ENCODE measurements around the gene TCTA. TPM values are rescaled to one million over a fixed set of nuclear protein-coding genes. Genes with fewer than 3 reads are reported as not detected.

Gene TCTA
- total RNA-seq, 2 donors from 2014 or later: 22.0 to 23.4 TPM

DNA sequence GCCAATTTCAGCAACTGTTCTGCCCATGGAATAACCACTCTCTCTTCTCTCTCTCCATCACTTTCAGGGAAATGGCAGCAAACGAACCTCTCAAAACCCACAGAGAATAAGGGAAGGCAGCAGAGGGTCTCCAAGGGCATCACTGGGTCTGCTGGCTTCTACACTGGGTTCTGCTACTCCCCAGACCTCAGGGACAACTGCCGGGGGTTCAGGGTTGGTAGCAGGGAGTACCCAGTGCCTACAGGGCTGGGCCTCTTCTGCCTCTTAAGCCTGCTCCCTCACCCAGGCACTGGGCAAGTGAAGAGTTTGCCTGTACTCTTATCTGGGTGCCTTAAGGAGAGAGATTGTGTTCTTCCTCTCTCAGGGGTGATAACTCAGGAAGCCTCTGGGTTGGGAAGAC lies 2.5 kb downstream of the TCTA start:
- peak overlapping the region; percentile 10 to 14 for H3K4me3 Mint-ChIP-seq
- H3K36me3 Mint-ChIP-seq (ENCODE audit: insufficient read depth in 2 of 2): peaks cover 7 to 17% of the 10 kb centered on the region in 2 donors
- no peaks in the 10 kb centered on the region for H3K9me3 Mint-ChIP-seq
- H3K27me3 Mint-ChIP-seq (ENCODE audit: low read depth): no peaks in the 10 kb centered on the region
- ATAC-seq (replicated peaks in 1 of 2) (no peak), DNase-seq (no peak)
- peaks cover 70% of the 10 kb centered on the region for H3K4me1 Mint-ChIP-seq (ENCODE audit: low read depth)
- H3K27ac Mint-ChIP-seq: peak overlapping the region; percentile 74

DNA sequence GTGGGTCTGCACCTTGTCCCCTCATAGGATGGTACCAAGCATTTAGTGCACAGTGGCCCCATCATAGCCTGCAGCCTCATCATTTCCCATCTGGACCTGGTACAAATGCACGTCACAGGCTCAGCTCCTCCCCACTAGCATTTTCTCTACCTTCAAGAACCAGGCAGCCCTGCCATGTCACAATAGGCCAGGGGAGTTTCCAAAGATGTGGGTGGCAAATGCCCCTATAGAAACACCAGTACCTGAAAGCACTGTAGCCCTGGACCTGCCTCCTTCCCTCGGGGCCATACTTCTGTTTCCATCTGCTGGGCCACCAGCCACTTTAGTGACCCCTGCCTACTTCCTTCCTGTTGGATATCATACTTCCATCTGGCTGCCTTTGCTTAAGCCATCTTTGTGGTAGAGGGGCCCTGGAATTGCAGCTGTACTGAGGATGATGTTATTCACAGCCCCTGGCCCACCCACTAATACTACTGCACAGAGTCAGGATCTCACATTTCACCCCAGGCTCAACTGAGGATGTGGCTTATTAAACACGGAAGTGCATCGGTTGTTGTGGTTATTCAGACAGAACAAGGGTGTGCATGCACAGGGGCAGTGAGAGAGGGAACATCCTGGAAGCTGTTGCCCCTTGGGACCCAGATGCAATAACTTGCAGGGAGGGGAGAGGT lies 3.8 kb downstream of the TCTA start:
- DNase-seq: peak; percentile 79 to 81
- no peaks in the 10 kb centered on the region for H3K27me3 Mint-ChIP-seq (ENCODE audit: low read depth)
- peaks cover 7 to 11% of the 10 kb centered on the region in 2 donors for H3K36me3 Mint-ChIP-seq (ENCODE audit: insufficient read depth in 2 of 2)
- H3K9me3 Mint-ChIP-seq: no peaks in the 10 kb centered on the region
- peak; percentile 39 to 43 for ATAC-seq (replicated peaks in 1 of 2)
- H3K27ac Mint-ChIP-seq: peak overlapping the region; percentile 76
- peak overlapping the region; percentile 59 to 64 for H3K4me3 Mint-ChIP-seq
- H3K4me1 Mint-ChIP-seq (ENCODE audit: low read depth): peaks cover 73% of the 10 kb centered on the region

DNA sequence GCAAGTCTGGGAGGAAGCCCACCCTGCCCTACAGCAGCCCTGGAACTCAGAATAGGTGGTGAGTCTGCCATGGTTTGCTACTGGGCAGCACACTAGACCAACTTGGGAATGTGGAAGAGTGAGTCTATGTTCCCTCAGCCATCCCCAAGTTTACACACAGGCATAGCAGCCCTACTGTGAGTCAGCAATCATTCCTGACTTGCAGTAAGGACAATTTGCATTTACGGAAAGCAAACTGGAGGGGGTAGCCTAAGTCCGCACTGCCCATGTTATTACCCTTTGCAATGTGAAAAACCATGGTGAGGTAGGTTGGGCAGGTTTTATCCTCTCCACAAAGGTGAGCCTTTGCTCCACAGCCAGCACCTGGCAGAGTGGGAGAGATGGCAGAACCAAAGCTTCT lies 4.6 kb downstream of the TCTA start:
- H3K9me3 Mint-ChIP-seq: no peaks in the 10 kb centered on the region
- H3K4me3 Mint-ChIP-seq: peak overlapping the region; percentile 59 to 64
- DNase-seq: no peak
- no peak for ATAC-seq (replicated peaks in 1 of 2)
- H3K27me3 Mint-ChIP-seq (ENCODE audit: low read depth): no peaks in the 10 kb centered on the region
- H3K4me1 Mint-ChIP-seq (ENCODE audit: low read depth): peaks cover 81% of the 10 kb centered on the region
- peaks cover 7 to 11% of the 10 kb centered on the region in 2 donors for H3K36me3 Mint-ChIP-seq (ENCODE audit: insufficient read depth in 2 of 2)
- H3K27ac Mint-ChIP-seq: peak overlapping the region; percentile 76

DNA sequence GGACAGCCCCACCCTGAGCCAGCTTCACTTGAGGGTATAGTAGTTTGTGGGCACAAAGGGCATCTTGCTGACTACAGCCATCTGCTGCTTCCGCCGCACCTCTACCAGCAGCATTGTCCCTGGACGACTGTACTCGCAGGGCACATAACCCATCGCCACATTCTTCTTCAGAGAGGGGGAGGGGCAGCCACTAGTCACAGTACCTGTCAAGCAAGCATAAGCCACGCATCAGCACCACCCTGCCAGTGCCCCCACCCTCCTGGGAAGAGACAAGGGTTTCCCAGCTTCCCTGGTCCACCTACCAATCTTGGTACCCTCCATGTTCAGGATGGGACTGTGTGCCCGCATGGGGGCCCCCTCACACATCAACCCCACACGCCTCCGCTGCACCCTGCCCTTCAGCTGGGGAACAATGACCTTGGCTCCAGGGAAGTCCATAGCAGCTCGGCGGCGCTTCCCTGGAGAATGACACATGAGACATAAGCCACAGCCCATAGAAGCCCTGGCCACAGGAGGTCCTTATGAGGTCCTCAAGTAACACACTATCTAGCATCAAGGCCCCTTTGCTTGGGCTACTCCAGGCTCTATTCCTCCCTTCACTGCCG lies 5.4 kb downstream of the TCTA start:
- DNase-seq (no peak), ATAC-seq (replicated peaks in 1 of 2) (no peak)
- Mint-ChIP-seq H3K9me3 (no peaks in the 10 kb centered on the region), H3K36me3 (ENCODE audit: insufficient read depth in 2 of 2) (peaks cover 7 to 11% of the 10 kb centered on the region in 2 donors), H3K4me1 (ENCODE audit: low read depth) (peaks cover 87% of the 10 kb centered on the region), H3K27ac (no peak overlapping the region), H3K4me3 (peak overlapping the region in 1 of 2 donors; percentile 32), H3K27me3 (ENCODE audit: low read depth) (no peaks in the 10 kb centered on the region)

DNA sequence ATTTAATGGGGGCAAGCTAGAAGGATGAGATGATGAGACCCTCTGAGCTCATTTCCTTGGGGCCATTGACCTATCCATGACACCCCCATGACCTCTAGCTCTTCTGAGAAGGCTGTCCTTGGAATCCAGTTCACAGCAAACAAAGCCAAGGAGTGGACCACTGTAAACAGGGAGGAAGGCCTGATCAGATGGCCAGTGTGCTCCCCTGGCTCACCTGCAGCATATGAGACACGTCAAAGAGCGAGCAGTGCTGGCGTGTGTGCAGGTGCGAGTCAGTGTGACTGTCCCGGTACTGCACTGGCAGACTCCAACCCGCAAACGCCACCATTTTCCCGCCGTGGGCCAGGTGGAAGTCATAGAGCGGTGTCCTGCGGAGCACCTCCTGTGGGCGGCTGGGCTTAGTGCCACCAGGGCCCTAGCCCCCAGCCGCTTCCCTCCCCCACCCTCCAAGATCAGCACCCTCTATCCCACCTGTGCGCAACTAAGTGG lies 9.7 kb downstream of the TCTA start:
- Mint-ChIP-seq H3K4me3 (peak overlapping the region in 1 of 2 donors; percentile 20), H3K27me3 (ENCODE audit: low read depth) (no peaks in the 10 kb centered on the region), H3K4me1 (ENCODE audit: low read depth) (peaks cover 54% of the 10 kb centered on the region), H3K27ac (no peak overlapping the region), H3K36me3 (ENCODE audit: insufficient read depth in 2 of 2) (peaks cover 2 to 7% of the 10 kb centered on the region in 2 donors), H3K9me3 (no peaks in the 10 kb centered on the region)
- ATAC-seq (replicated peaks in 1 of 2) (no peak), DNase-seq (peak in 1 of 2 donors; percentile 20)

DNA sequence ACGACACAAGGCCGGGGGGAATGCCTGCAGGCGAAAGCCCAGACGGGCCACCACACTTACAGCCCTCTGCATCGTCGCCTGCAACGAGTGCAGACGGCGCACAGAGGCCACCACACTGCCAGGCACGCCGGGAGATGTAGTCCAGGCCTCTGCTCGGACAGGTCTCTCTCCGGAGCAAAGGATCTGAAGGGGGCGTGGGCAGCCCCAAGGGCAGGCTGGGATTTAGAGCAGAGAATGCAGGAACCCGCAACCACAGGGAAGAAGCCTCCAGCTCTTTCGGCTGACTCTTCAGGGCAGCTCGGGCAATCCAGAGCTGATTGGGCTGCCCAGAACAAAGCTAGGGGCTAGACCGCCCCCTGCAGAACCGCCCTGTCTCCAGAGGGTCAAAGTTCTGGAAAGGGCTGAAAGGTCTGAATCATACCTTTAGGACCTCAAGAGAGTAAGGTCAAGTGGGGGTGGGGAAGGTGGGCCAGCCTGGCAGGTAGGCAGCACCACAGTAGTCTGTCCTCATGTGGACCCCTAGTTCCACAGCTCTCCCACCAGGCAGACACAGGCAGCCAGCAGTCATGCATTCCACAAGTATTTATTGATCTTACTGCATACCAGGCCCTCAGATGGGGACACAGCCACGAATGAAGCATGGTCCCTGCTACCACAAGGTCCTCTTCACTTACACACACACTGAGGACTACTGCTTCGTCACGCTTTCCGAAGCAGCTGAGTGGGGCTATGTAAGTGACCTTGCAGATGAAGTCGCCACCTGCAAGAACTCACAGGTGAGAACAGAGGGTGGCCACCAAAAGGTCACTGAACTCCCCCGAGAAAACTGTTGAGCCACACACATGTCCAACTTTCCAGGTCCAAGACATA lies 10.4 kb downstream of the TCTA start, which contains the start of gene AMT:
Gene AMT, minus strand, starts transcription at position 95 of the 870 bp plus-strand sequence. Its CDS starts 23 bp downstream, at position 72.
- peak within 1 kb of the TSS; percentile 2 to 20 for H3K4me3 Mint-ChIP-seq
- H3K27ac Mint-ChIP-seq: no peak within 1 kb of the TSS
- ATAC-seq (replicated peaks in 1 of 2): no peak

DNA sequence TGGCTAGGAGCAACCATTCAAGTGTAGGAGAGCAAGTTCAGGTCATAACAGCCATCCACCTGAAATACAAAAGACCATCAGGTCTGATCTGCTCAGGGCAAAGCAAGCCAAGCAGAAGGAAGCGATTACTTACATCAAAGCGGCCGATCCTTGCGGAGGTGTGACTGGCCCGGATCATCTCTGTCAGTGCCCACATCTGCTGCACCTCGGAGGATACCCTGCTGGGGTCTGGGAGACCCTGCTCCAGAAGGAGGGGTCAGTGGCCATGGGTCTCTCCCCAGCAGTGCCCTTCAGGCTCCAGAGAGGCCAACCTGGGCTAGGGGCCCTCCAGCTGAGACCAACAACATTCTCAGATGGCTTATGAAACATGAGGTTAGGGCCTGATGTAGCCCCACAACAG lies 12.6 kb downstream of the TCTA start:
- peaks cover 2 to 6% of the 10 kb centered on the region in 2 donors for H3K36me3 Mint-ChIP-seq (ENCODE audit: insufficient read depth in 2 of 2)
- no peaks in the 10 kb centered on the region for H3K9me3 Mint-ChIP-seq
- no peak for ATAC-seq (replicated peaks in 1 of 2)
- DNase-seq: no peak
- no peak overlapping the region for H3K27ac Mint-ChIP-seq
- H3K4me3 Mint-ChIP-seq: no peak overlapping the region
- no peaks in the 10 kb centered on the region for H3K27me3 Mint-ChIP-seq (ENCODE audit: low read depth)
- peaks cover 55% of the 10 kb centered on the region for H3K4me1 Mint-ChIP-seq (ENCODE audit: low read depth)

More for the DNA sequence above, 10.4 kb downstream of the TCTA start, which contains the start of gene AMT:
- Mint-ChIP-seq H3K4me1 (ENCODE audit: low read depth) (peaks cover 50% of the 10 kb centered on the region), H3K27me3 (ENCODE audit: low read depth) (no peaks in the 10 kb centered on the region), H3K36me3 (ENCODE audit: insufficient read depth in 2 of 2) (peaks cover 2 to 7% of the 10 kb centered on the region in 2 donors), H3K9me3 (no peaks in the 10 kb centered on the region)
- no peak for DNase-seq

DNA sequence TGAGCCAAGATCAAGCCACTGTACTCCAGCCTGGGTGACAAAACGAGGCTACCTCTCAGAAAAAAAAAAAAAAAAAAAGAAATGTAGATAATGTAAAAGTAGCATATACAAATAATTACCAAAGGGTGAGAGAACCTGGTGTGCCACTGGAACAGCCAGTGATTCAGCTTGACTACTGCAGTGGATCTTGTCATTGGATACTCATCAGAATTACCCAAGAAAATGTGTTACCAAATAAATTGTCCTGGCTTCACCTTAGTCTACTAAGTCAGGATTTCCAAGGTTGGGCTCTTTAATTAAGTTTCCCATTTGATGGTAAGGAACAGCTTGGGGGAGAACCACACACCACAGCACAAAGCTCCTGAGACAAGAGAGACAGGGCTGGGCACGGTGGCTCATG lies 15.4 kb downstream of the TCTA start:
- Mint-ChIP-seq H3K4me3 (peak overlapping the region; percentile 94 to 95), H3K27me3 (ENCODE audit: low read depth) (no peaks in the 10 kb centered on the region), H3K9me3 (no peaks in the 10 kb centered on the region), H3K27ac (peak overlapping the region; percentile 46), H3K36me3 (ENCODE audit: insufficient read depth in 2 of 2) (peaks cover 2 to 6% of the 10 kb centered on the region in 2 donors), H3K4me1 (ENCODE audit: low read depth) (peaks cover 37% of the 10 kb centered on the region)
- DNase-seq (no peak), ATAC-seq (replicated peaks in 1 of 2) (no peak)

DNA sequence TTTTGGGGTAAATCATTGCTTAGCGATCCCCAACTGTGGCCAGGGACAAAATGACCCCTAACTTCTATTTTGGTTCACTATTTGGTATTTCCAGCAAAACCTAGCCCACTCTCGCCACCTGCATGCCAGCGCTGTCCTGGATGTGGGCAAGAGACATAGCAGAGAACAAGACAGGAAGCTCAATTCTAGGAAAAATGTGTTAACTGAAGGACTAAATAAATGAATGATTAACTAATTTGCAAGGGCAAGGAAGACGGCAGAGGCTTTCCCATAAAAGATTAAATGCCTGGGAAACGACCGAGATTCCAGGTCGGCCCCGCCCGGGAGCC lies 16.5 kb downstream of the TCTA start:
- no peak for DNase-seq
- H3K9me3 Mint-ChIP-seq: no peaks in the 10 kb centered on the region
- peaks cover 0 to 6% of the 10 kb centered on the region in 2 donors for H3K36me3 Mint-ChIP-seq (ENCODE audit: insufficient read depth in 2 of 2)

DNA sequence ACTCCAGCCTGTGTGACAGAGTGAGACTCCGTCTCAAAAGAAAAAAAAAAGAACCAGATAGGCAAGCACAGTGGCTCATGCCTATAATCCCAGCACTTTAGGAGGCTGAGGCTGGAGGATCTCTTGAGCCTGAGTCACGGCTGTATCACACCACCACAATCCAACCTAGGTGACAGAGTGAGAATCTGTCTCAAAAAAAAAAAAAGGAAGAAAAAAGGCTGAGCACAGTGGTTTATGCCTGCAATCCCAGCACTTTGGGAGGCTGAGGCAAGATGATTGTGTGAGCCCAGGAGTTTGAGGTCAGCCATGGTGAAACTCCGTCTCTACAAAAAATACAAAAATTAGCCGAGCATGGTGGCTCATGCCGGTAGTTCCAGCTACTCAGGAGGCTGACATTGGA lies 22.5 kb downstream of the TCTA start:
- no peak for ATAC-seq (replicated peaks in 1 of 2)
- no peak overlapping the region for H3K27ac Mint-ChIP-seq
- no peak overlapping the region for H3K4me3 Mint-ChIP-seq

More for the DNA sequence above, 16.5 kb downstream of the TCTA start:
- Mint-ChIP-seq H3K27ac (peak overlapping the region; percentile 99), H3K4me3 (peak overlapping the region; percentile 94 to 95), H3K27me3 (ENCODE audit: low read depth) (no peaks in the 10 kb centered on the region), H3K4me1 (ENCODE audit: low read depth) (peaks cover 32% of the 10 kb centered on the region)
- peak; percentile 4 to 14 for ATAC-seq (replicated peaks in 1 of 2)

DNA sequence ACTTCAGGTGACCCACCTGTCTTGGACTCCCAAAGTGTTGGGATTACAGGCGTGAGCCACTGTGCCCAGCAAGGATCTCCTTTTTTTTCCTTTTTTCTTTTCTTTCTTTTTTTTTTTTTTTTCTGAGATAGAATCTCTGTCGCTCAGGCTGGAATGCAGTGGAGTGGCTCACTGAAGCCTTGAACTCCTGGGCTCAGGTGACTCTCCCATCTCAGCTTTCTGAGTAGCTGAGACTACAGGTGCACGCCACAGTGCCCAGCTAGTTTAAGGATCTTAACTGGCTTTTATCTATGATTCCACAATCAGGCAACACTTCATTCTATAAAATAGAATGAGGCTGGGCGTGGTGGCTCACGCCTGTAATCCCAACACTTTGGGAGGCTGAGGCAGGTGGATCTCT lies 33.2 kb downstream of the TCTA start:
- Mint-ChIP-seq H3K27ac (peak overlapping the region; percentile 77), H3K36me3 (ENCODE audit: insufficient read depth in 2 of 2) (no peaks in the 10 kb centered on the region), H3K27me3 (ENCODE audit: low read depth) (no peaks in the 10 kb centered on the region), H3K4me1 (ENCODE audit: low read depth) (peaks cover 28% of the 10 kb centered on the region), H3K9me3 (no peaks in the 10 kb centered on the region), H3K4me3 (no peak overlapping the region)
- DNase-seq (no peak), ATAC-seq (replicated peaks in 1 of 2) (no peak)

More for the DNA sequence above, 22.5 kb downstream of the TCTA start:
- Mint-ChIP-seq H3K4me1 (ENCODE audit: low read depth) (peaks cover 10% of the 10 kb centered on the region), H3K36me3 (ENCODE audit: insufficient read depth in 2 of 2) (no peaks in the 10 kb centered on the region), H3K9me3 (no peaks in the 10 kb centered on the region), H3K27me3 (ENCODE audit: low read depth) (no peaks in the 10 kb centered on the region)
- no peak for DNase-seq

DNA sequence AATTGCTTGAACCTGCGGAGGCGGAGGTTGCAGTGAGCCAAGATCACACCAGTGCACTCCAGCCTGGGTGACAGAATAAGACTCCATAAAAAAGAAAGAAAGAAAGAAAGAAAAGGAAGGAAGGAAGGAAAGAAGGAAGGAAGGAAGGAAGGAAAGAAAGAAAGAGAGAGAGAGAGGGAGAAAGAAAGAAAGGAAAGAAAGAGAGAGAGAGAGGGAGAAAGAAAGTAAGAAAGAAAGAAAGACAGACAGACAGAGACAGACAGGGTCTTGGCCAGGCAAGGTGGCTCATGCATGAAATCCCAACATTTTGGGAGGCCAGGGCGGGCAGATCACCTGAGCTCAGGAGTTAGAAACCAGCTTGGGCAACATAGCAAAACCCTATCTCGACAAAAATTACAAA lies 41.4 kb downstream of the TCTA start:
- Mint-ChIP-seq H3K27me3 (ENCODE audit: low read depth) (no peaks in the 10 kb centered on the region), H3K9me3 (no peaks in the 10 kb centered on the region), H3K27ac (no peak overlapping the region), H3K4me1 (ENCODE audit: low read depth) (peaks cover 6% of the 10 kb centered on the region), H3K36me3 (ENCODE audit: insufficient read depth in 2 of 2) (no peaks in the 10 kb centered on the region), H3K4me3 (no peak overlapping the region)
- no peak for DNase-seq
- ATAC-seq (replicated peaks in 1 of 2): no peak

DNA sequence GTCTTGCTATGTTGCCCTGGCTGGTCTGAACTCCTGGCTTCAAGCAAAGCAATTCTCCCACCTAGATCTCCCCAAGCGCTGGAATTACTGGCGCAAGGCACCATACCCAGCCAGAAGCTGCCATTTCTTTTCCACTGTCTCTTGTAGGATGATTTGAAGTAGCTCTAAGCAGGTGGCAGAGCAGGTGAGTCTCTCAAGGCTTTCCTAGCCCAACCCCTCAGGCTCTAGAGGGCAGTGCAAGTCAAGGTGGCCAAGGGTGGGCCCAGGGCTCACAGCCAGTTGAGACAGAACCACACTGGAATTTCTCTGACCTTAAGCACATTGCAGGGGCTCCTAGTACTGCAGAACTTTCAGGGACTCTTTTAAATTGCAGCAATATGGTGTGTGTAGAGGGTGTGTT lies 42.2 kb downstream of the TCTA start:
- no peak overlapping the region for H3K4me3 Mint-ChIP-seq
- H3K36me3 Mint-ChIP-seq (ENCODE audit: insufficient read depth in 2 of 2): no peaks in the 10 kb centered on the region
- H3K9me3 Mint-ChIP-seq: no peaks in the 10 kb centered on the region
- ATAC-seq (replicated peaks in 1 of 2) (peak; percentile 32), DNase-seq (no peak)
- H3K27ac Mint-ChIP-seq: no peak overlapping the region
- no peaks in the 10 kb centered on the region for H3K4me1 Mint-ChIP-seq (ENCODE audit: low read depth)
- H3K27me3 Mint-ChIP-seq (ENCODE audit: low read depth): no peaks in the 10 kb centered on the region
